Measurements from ENCODE around the gene TBC1D16. TPM values are rescaled to one million over a fixed set of nuclear protein-coding genes. Genes with fewer than 3 reads are reported as not detected.

TBC1D16 gene
- total RNA-seq, 4 donors from 2014 or later: 26.5 to 44.3 (median 36.3) TPM

- Histone ChIP-seq H3K36me3 (peaks cover 0 to 3% of the 10 kb centered on the region in 2 donors), H3K27ac (peak overlapping the region; percentile 29 to 95 (median 92)), H3K4me1 (peaks cover 0 to 50% (median 7%) of the 10 kb centered on the region in 3 donors), H3K9me3 (no peaks in the 10 kb centered on the region), H3K4me3 (peak overlapping the region; percentile 68 to 88), H3K27me3 (no peaks in the 10 kb centered on the region)
- TF ChIP-seq CTCF (IDR thresholded peaks at IDR 0.05) (no peak), POLR2A (IDR thresholded peaks at IDR 0.05) (no peak), EP300 (IDR thresholded peaks at IDR 0.05) (no peak), POLR2AphosphoS5 (IDR thresholded peaks at IDR 0.05) (no peak)
- peak; percentile 5 for ATAC-seq
- WGBS, 2 donors (ENCODE audit: low coverage in 1 of 2): 2% methylated on average over 11 of the region's 55 CpGs
These were observed 633 bp downstream of the TBC1D16 start for GRCh38 chr17:80034791-80035686.

GRCh38 chr17:80033840-80034239 lies 1.8 kb downstream of the TBC1D16 start:
- Histone ChIP-seq H3K27me3 (no peaks in the 10 kb centered on the region), H3K36me3 (no peaks in the 10 kb centered on the region), H3K9me3 (no peaks in the 10 kb centered on the region), H3K4me3 (no peak overlapping the region), H3K27ac (no peak overlapping the region), H3K4me1 (peaks cover 0 to 62% (median 12%) of the 10 kb centered on the region in 3 donors)
- 89 to 100% methylated on average over 2 to 3 of the region's 4 CpGs for WGBS, 2 donors (ENCODE audit: low coverage in 1 of 2)
- TF ChIP-seq EP300 (IDR thresholded peaks at IDR 0.05) (no peak), CTCF (IDR thresholded peaks at IDR 0.05) (no peak), POLR2A (IDR thresholded peaks at IDR 0.05) (no peak), POLR2AphosphoS5 (IDR thresholded peaks at IDR 0.05) (no peak)
- no peak for ATAC-seq

GRCh38 chr17:80032614-80033171 lies 3.0 kb downstream of the TBC1D16 start:
- no peaks in the 10 kb centered on the region for H3K36me3 ChIP-seq
- peaks cover 0 to 73% (median 19%) of the 10 kb centered on the region in 3 donors for H3K4me1 ChIP-seq
- H3K4me3 ChIP-seq: no peak overlapping the region
- no peaks in the 10 kb centered on the region for H3K9me3 ChIP-seq
- TF ChIP-seq POLR2A (IDR thresholded peaks at IDR 0.05) (no peak), EP300 (IDR thresholded peaks at IDR 0.05) (no peak), CTCF (IDR thresholded peaks at IDR 0.05) (no peak), POLR2AphosphoS5 (IDR thresholded peaks at IDR 0.05) (no peak)
- H3K27me3 ChIP-seq: no peaks in the 10 kb centered on the region
- no peak for ATAC-seq
- WGBS, 2 donors (ENCODE audit: low coverage in 1 of 2): 96 to 97% methylated on average over 5 to 8 of the region's 9 CpGs
- H3K27ac ChIP-seq: no peak overlapping the region

- TF ChIP-seq CTCF (IDR thresholded peaks at IDR 0.05) (no peak), POLR2AphosphoS5 (IDR thresholded peaks at IDR 0.05) (no peak), EP300 (IDR thresholded peaks at IDR 0.05) (no peak), POLR2A (IDR thresholded peaks at IDR 0.05) (no peak)
- H3K9me3 ChIP-seq: no peaks in the 10 kb centered on the region
- H3K36me3 ChIP-seq: no peaks in the 10 kb centered on the region
- no peaks in the 10 kb centered on the region for H3K27me3 ChIP-seq
- ATAC-seq: no peak
- peaks cover 0 to 76% (median 15%) of the 10 kb centered on the region in 3 donors for H3K4me1 ChIP-seq
- 92 to 96% methylated on average over 4 to 11 of the region's 12 CpGs for WGBS, 2 donors (ENCODE audit: low coverage in 1 of 2)
- H3K4me3 ChIP-seq: no peak overlapping the region
- no peak overlapping the region for H3K27ac ChIP-seq
These were observed 3.8 kb downstream of the TBC1D16 start for GRCh38 chr17:80031691-80032430.

Measured in gastroesophageal sphincter (tissue), 4 donors.